B cell (primary cell): Measurements from ENCODE around the gene GTF2IRD1. TPM values are rescaled to one million over a fixed set of nuclear protein-coding genes. Genes with fewer than 3 reads are reported as not detected.

Experiments used
- ATAC-seq: fragments of 200-7000 bp; cut with Tn5 transposase; one replicate; pipeline ENCODE4 v1.10.0; 2021; ENCODE audit warnings: low read depth, mild to moderate bottlenecking, moderate number of reproducible peaks, moderate library complexity
- CTCF ChIA-PET: fragments of 350-600 bp; sonication (Branson Sonifier 250); formaldehyde crosslinking; loops from one replicate; lab custom pipeline; 2021; ENCODE audit warnings: antibody characterized with exemption, inconsistent platforms; lab: Charles Lee
- POLR2A ChIA-PET: fragments of 350-600 bp; sonication (Branson Sonifier 250); formaldehyde crosslinking; loops from one replicate; lab custom pipeline; 2021; ENCODE audit warnings: antibody characterized with exemption; lab: Charles Lee
- DNase-seq: peaks from one replicate; pipeline ENCODE4 v3.0.0; 2013
- H2AFZ ChIP-seq: 2 replicates; pipeline ENCODE4 v1.6.1; 2012; ENCODE audit warnings: mild to moderate bottlenecking, low read depth, low read length; ENCODE audit not compliant: insufficient read depth, poor library complexity, severe bottlenecking
- H3K27ac ChIP-seq, 2 donors: 1 replicate in 1 of 2; 2 replicates in 1 of 2; pipeline ENCODE4 v1.5.1; 2012 to 2013; ENCODE audit warnings: low read length in 2 of 2, mild to moderate bottlenecking in 2 of 2, moderate library complexity in 1 of 2
- H3K27me3 ChIP-seq, 4 experiments: fragments of 200-600 bp in 1 of 4; sonication (generic) in 1 of 4; replicated peaks in 1 of 4; 1 replicate in 2 of 4; 2 replicates in 2 of 4; pipeline versions ENCODE4 v1.6.1 to v1.7.0; 2013 to 2016; ENCODE audit warnings: low read length in 3 of 4, mild to moderate bottlenecking in 2 of 4, mixed read lengths in 1 of 4, moderate library complexity in 1 of 4; ENCODE audit not compliant: insufficient read depth in 4 of 4, control insufficient read depth in 3 of 4; ENCODE audit errors: control extremely low read depth in 1 of 4
- H3K36me3 ChIP-seq, 2 experiments: replicated peaks in 1 of 2; 1 replicate in 1 of 2; 2 replicates in 1 of 2; pipeline versions ENCODE4 v1.6.1 to v1.7.1; 2013; ENCODE audit warnings: low read length in 1 of 2; ENCODE audit not compliant: insufficient read depth in 2 of 2, control insufficient read depth in 1 of 2; ENCODE audit errors: control extremely low read depth in 1 of 2, extremely low read depth in 1 of 2
- H3K4me1 ChIP-seq, 2 donors: fragments of 200-600 bp in 1 of 2; sonication (generic) in 1 of 2; 1 replicate in 1 of 2; 2 replicates in 1 of 2; pipeline versions ENCODE4 v1.5.1 to v1.6.1; 2013 to 2017; ENCODE audit warnings: low read length in 2 of 2; ENCODE audit not compliant: control insufficient read depth in 2 of 2, insufficient read depth in 2 of 2
- H3K4me2 ChIP-seq: replicated peaks from 2 replicates; pipeline ENCODE3; 2012; ENCODE audit warnings: mild to moderate bottlenecking, low read depth, low read length; ENCODE audit not compliant: poor library complexity, severe bottlenecking
- H3K4me3 ChIP-seq, 5 experiments: fragments of 200-600 bp in 1 of 5; sonication (generic) in 1 of 5; 1 replicate in 3 of 5; 2 replicates in 2 of 5; pipeline versions ENCODE4 v1.5.1 to v1.7.0; 2011 to 2016; ENCODE audit warnings: low read length in 4 of 5, mild to moderate bottlenecking in 4 of 5, low read depth in 2 of 5, control low read depth in 1 of 5, moderate library complexity in 1 of 5; ENCODE audit not compliant: insufficient read depth in 1 of 5; ENCODE audit errors: control extremely low read depth in 1 of 5, extremely low read depth in 1 of 5
- H3K79me2 ChIP-seq: fragments of 200-600 bp; sonication (generic); one replicate; pipeline ENCODE4 v1.6.0; 2016; ENCODE audit warnings: low read length; ENCODE audit not compliant: control insufficient read depth, insufficient read depth
- H3K9ac ChIP-seq: fragments of 200-600 bp; sonication (generic); 2 replicates; pipeline ENCODE4 v1.6.1; 2017; ENCODE audit warnings: mild to moderate bottlenecking, low read length, moderate library complexity
- H3K9me3 ChIP-seq, 3 donors: one replicate each; pipeline versions ENCODE4 v1.6.1 to v1.7.1; 2013; ENCODE audit warnings: low read length in 2 of 3; ENCODE audit not compliant: control insufficient read depth in 2 of 3, insufficient read depth in 1 of 3; ENCODE audit errors: control extremely low read depth in 1 of 3
- H4K20me1 ChIP-seq: 2 replicates; pipeline ENCODE4 v1.6.0; 2012; ENCODE audit warnings: mild to moderate bottlenecking, low read length; ENCODE audit not compliant: insufficient read depth, control insufficient read depth, poor library complexity, severe bottlenecking
- H3K27ac Mint-ChIP-seq: one replicate; pipeline ENCODE4 v1.8.0; 2021; ENCODE audit warnings: mixed read lengths
- H3K27me3 Mint-ChIP-seq: one replicate; pipeline ENCODE4 v1.8.0; 2021; ENCODE audit warnings: mixed read lengths
- H3K4me1 Mint-ChIP-seq: one replicate; pipeline ENCODE4 v1.8.0; 2021; ENCODE audit warnings: mixed read lengths
- H3K4me3 Mint-ChIP-seq: one replicate; pipeline ENCODE4 v1.8.0; 2021; ENCODE audit warnings: mixed read lengths
- H3K9me3 Mint-ChIP-seq: one replicate; pipeline ENCODE4 v1.8.0; 2022; ENCODE audit warnings: mixed read lengths; ENCODE audit not compliant: insufficient read depth
- CTCF ChIP-seq: fragments of 200-600 bp; IDR thresholded peaks from one replicate; pipeline ENCODE4 v1.8.0; 2022; ENCODE audit warnings: antibody characterized with exemption, mild to moderate bottlenecking
- EZH2 ChIP-seq: IDR thresholded peaks from 2 replicates; pipeline ENCODE4 v1.6.1; 2012; ENCODE audit warnings: borderline replicate concordance, low read depth, mild to moderate bottlenecking, moderate library complexity, low read length; ENCODE audit not compliant: insufficient read depth, poor library complexity, severe bottlenecking
- WGBS: methylation state at CpG from one replicate; pipeline ENCODE4 v1.1.5; 2013; ENCODE audit warnings: missing lambda C conversion rate; ENCODE audit not compliant: insufficient coverage; 5-methylcytosine and 5-hydroxymethylcytosine counted together
- intact Hi-C: fragments of 100-400 bp; cut with micrococcal nuclease; formaldehyde crosslinking; loops from one replicate; pipeline ENCODE4 v1.10.0; 2022
- polyA plus RNA-seq: library from polyadenylated mRNA; depleted of rRNA; stranded (reverse); fragments of >200 nt; gene quantifications from 2 replicates; pipeline ENCODE4 v1.2.3, GENCODE V29; 2012
- total RNA-seq, 2 donors: library from RNA; stranded (reverse); fragments of 120-200 nt in 1 of 2; gene quantifications; 1 replicate in 1 of 2; 2 replicates in 1 of 2; pipeline versions ENCODE4 v1.2.3 to v1.2.4, GENCODE V29; 2013 to 2022

GTF2IRD1 gene
- total and polyA plus RNA-seq, 2 donors (not counting 1 experiment from before 2014, with no cell fraction given) = 0.45 to 2.2 TPM

- Mint-ChIP-seq H3K27me3 (no peaks in the 10 kb centered on the region), H3K9me3 (no peaks in the 10 kb centered on the region), H3K27ac (no peak overlapping the region), H3K4me3 (no peak overlapping the region), H3K4me1 (peaks cover 7% of the 10 kb centered on the region)
- H4K20me1 ChIP-seq = no peaks in the 10 kb centered on the region
- H3K79me2 ChIP-seq = no peaks in the 10 kb centered on the region
- intact Hi-C loops = no loop called here
- DNase-seq = no peak
- H3K36me3 ChIP-seq = no peaks in the 10 kb centered on the region
- H3K27me3 ChIP-seq = no peaks in the 10 kb centered on the region
- no peak overlapping the region for H3K27ac ChIP-seq
- CTCF ChIA-PET = interaction anchor here (0.7 kb wide), 1 partner anchor 1332 kb away, joined by 3 read pairs; the partner anchor contains the start of gene POR
- POLR2A ChIA-PET = no interaction called here
- H2AFZ ChIP-seq = no peak overlapping the region
- H3K4me2 ChIP-seq = no peak overlapping the region
- no peak overlapping the region for H3K4me3 ChIP-seq
- WGBS = no CpG with 5 or more reads among the region's 2 CpGs
- H3K9me3 ChIP-seq = no peaks in the 10 kb centered on the region
- no peak overlapping the region for H3K9ac ChIP-seq
- TF ChIP-seq EZH2 (no peak), CTCF (no peak)
- peaks cover 3 to 7% of the 10 kb centered on the region in 2 donors for H3K4me1 ChIP-seq
- ATAC-seq = no peak
These were observed 128.8 kb downstream of the GTF2IRD1 start for GRCh38 chr7:74582447-74583039.

GRCh38 chr7:74583630-74584029, 129.9 kb downstream of the GTF2IRD1 start:
- Mint-ChIP-seq H3K27ac (no peak overlapping the region), H3K4me1 (peaks cover 14% of the 10 kb centered on the region), H3K4me3 (no peak overlapping the region), H3K27me3 (no peaks in the 10 kb centered on the region), H3K9me3 (no peaks in the 10 kb centered on the region)
- H4K20me1 ChIP-seq = no peaks in the 10 kb centered on the region
- CTCF ChIA-PET = no interaction called here
- POLR2A ChIA-PET = interaction anchor here (0.6 kb wide), 1 partner anchor 87 kb away, joined by 5 read pairs; no protein-coding TSS in a partner anchor
- no peak overlapping the region for H2AFZ ChIP-seq
- H3K4me1 ChIP-seq = peaks cover 6 to 11% of the 10 kb centered on the region in 2 donors
- ATAC-seq (no peak), DNase-seq (no peak)
- no peak overlapping the region for H3K4me2 ChIP-seq
- H3K9ac ChIP-seq = no peak overlapping the region
- intact Hi-C loops = no loop called here
- TF ChIP-seq CTCF (no peak), EZH2 (no peak)
- H3K4me3 ChIP-seq = no peak overlapping the region
- no peak overlapping the region for H3K27ac ChIP-seq
- no peaks in the 10 kb centered on the region for H3K79me2 ChIP-seq
- no peaks in the 10 kb centered on the region for H3K9me3 ChIP-seq
- 96% methylated on average over 5 of the region's 8 CpGs for WGBS
- no peaks in the 10 kb centered on the region for H3K36me3 ChIP-seq
- H3K27me3 ChIP-seq = no peaks in the 10 kb centered on the region
